Stimulated activated CD4-positive, alpha-beta T cell treated with anti-CD3 and anti-CD28 coated beads, Interleukin-4, amount 100 ng/mL, for 24 hours (primary cell): ENCODE data around the gene MAMSTR.
"Not testable (repeated sequence)": the region's sequence is repeated elsewhere in the genome, so short reads cannot be mapped to it uniquely, and the experiment has no call there.

ENCODE experiments used
- DNase-seq: peaks from one replicate; pipeline ENCODE4 v3.0.0-alpha.2; 2020

MAMSTR gene

GRCh38 chr19:48683349-48683748 lies 36.2 kb downstream of the MAMSTR start:
- no peak for DNase-seq

GRCh38 chr19:48681127-48681470 lies 38.4 kb downstream of the MAMSTR start:
- DNase-seq = no peak

- no peak for DNase-seq
Measured at GRCh38 chr19:48680436-48681126, 38.9 kb downstream of the MAMSTR start.

GRCh38 chr19:48680006-48680405 lies 39.5 kb downstream of the MAMSTR start:
- DNase-seq = not testable (repeated sequence)

- DNase-seq = no peak
Measured at GRCh38 chr19:48678201-48678600, 41.3 kb downstream of the MAMSTR start.

GRCh38 chr19:48676887-48677286 lies 42.6 kb downstream of the MAMSTR start:
- no peak for DNase-seq

- DNase-seq = no peak
Measured at GRCh38 chr19:48676487-48676886, 43.0 kb downstream of the MAMSTR start.

- DNase-seq = peak; percentile 81
Measured at GRCh38 chr19:48674921-48675824, 44.4 kb downstream of the MAMSTR start.

GRCh38 chr19:48674216-48674809 lies 45.2 kb downstream of the MAMSTR start:
- no peak for DNase-seq

- no peak for DNase-seq
Measured at GRCh38 chr19:48673436-48674100, 46.0 kb downstream of the MAMSTR start.

GRCh38 chr19:48672994-48673393 lies 46.5 kb downstream of the MAMSTR start, which contains the start of gene NTN5:
Gene NTN5, minus strand, starts transcription at chr19:48673017. Its CDS starts 2,031 bp downstream, at chr19:48670986.
- no peak for DNase-seq

- no peak for DNase-seq
Measured at GRCh38 chr19:48671446-48671995, 48.0 kb downstream of the MAMSTR start.

GRCh38 chr19:48670699-48671445 lies 48.7 kb downstream of the MAMSTR start:
- no peak for DNase-seq

GRCh38 chr19:48669903-48670668 lies 49.4 kb downstream of the MAMSTR start:
- no peak for DNase-seq

GRCh38 chr19:48668761-48669160 lies 50.8 kb downstream of the MAMSTR start:
- DNase-seq = no peak

GRCh38 chr19:48668332-48668731 lies 51.2 kb downstream of the MAMSTR start:
- no peak for DNase-seq

- no peak for DNase-seq
Measured at GRCh38 chr19:48665786-48666185, 53.7 kb downstream of the MAMSTR start.

GRCh38 chr19:48664476-48664875 lies 55.0 kb downstream of the MAMSTR start:
- DNase-seq = no peak

GRCh38 chr19:48663667-48664066 lies 55.9 kb downstream of the MAMSTR start:
- DNase-seq = no peak
